ENCODE measurements around the gene BCL6B.
A peak's percentile ranks its signal among the peaks of the same experiment; 100 is the strongest.

BCL6B gene

DNA sequence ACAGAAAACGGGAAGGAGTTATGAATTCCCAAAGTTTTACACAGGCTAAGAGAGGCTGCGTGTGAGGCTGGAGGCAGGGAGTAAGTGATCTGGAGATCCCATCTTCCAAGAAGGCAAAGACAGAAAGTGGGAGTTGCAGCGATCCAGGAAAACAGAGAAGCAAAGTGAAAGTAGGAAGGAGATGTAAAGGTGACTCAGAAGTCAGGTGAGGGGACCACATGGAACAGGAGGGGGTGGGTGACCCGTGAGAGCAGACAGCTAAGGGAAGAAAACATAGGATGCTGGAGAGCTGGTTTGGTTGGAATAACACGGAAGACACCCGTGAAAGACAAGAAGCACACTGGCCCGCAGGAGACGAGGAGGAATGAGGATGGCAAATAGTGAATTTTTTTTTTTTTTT lies 25.7 kb upstream of the BCL6B start:
- H3K4me3 ChIP-seq (ENCODE audit: low read length): no peak overlapping the region

GRCh38 chr17:6998855-6999508 lies 23.9 kb upstream of the BCL6B start:
- no peak overlapping the region for H3K4me3 ChIP-seq (ENCODE audit: low read length)
- H3K4me1 ChIP-seq (ENCODE audit: control insufficient read depth, insufficient read depth, low read length): peaks cover 3% of the 10 kb centered on the region
- no peak overlapping the region for H3K9ac ChIP-seq (ENCODE audit: low read length)
- H3K27me3 ChIP-seq (ENCODE audit: control insufficient read depth, insufficient read depth, low read length): no peaks in the 10 kb centered on the region
- H3K27ac ChIP-seq (ENCODE audit: low read depth, low read length): no peak overlapping the region
- H3K36me3 ChIP-seq (ENCODE audit: control insufficient read depth, insufficient read depth, low read length): peaks cover 22% of the 10 kb centered on the region

More for the DNA sequence above, 25.7 kb upstream of the BCL6B start:
- H3K27ac ChIP-seq (ENCODE audit: low read depth, low read length): no peak overlapping the region
- no peaks in the 10 kb centered on the region for H3K27me3 ChIP-seq (ENCODE audit: control insufficient read depth, insufficient read depth, low read length)
- H3K9ac ChIP-seq (ENCODE audit: low read length): no peak overlapping the region
- peaks cover 21% of the 10 kb centered on the region for H3K36me3 ChIP-seq (ENCODE audit: control insufficient read depth, insufficient read depth, low read length)
- H3K4me1 ChIP-seq (ENCODE audit: control insufficient read depth, insufficient read depth, low read length): peaks cover 3% of the 10 kb centered on the region

- peaks cover 22% of the 10 kb centered on the region for H3K36me3 ChIP-seq (ENCODE audit: control insufficient read depth, insufficient read depth, low read length)
- H3K27ac ChIP-seq (ENCODE audit: low read depth, low read length): no peak overlapping the region
- no peaks in the 10 kb centered on the region for H3K4me1 ChIP-seq (ENCODE audit: control insufficient read depth, insufficient read depth, low read length)
- no peak overlapping the region for H3K9ac ChIP-seq (ENCODE audit: low read length)
- H3K4me3 ChIP-seq (ENCODE audit: low read length): no peak overlapping the region
- no peaks in the 10 kb centered on the region for H3K27me3 ChIP-seq (ENCODE audit: control insufficient read depth, insufficient read depth, low read length)
Observed at GRCh38 chr17:7001318-7001961, 21.4 kb upstream of the BCL6B start.

- H3K4me1 ChIP-seq (ENCODE audit: control insufficient read depth, insufficient read depth, low read length): no peaks in the 10 kb centered on the region
- no peak overlapping the region for H3K4me3 ChIP-seq (ENCODE audit: low read length)
- no peaks in the 10 kb centered on the region for H3K27me3 ChIP-seq (ENCODE audit: control insufficient read depth, insufficient read depth, low read length)
- H3K36me3 ChIP-seq (ENCODE audit: control insufficient read depth, insufficient read depth, low read length): peaks cover 22% of the 10 kb centered on the region
- H3K9ac ChIP-seq (ENCODE audit: low read length): no peak overlapping the region
- no peak overlapping the region for H3K27ac ChIP-seq (ENCODE audit: low read depth, low read length)
Observed at GRCh38 chr17:7002288-7003047, 20.4 kb upstream of the BCL6B start.

- peaks cover 20% of the 10 kb centered on the region for H3K36me3 ChIP-seq (ENCODE audit: control insufficient read depth, insufficient read depth, low read length)
- H3K27me3 ChIP-seq (ENCODE audit: control insufficient read depth, insufficient read depth, low read length): no peaks in the 10 kb centered on the region
- no peak overlapping the region for H3K27ac ChIP-seq (ENCODE audit: low read depth, low read length)
- no peak overlapping the region for H3K9ac ChIP-seq (ENCODE audit: low read length)
- no peaks in the 10 kb centered on the region for H3K4me1 ChIP-seq (ENCODE audit: control insufficient read depth, insufficient read depth, low read length)
- no peak overlapping the region for H3K4me3 ChIP-seq (ENCODE audit: low read length)
Observed at GRCh38 chr17:7003745-7004144, 19.1 kb upstream of the BCL6B start.

- Histone ChIP-seq H3K36me3 (ENCODE audit: control insufficient read depth, insufficient read depth, low read length) (peaks cover 19% of the 10 kb centered on the region), H3K9ac (ENCODE audit: low read length) (no peak overlapping the region), H3K27ac (ENCODE audit: low read depth, low read length) (no peak overlapping the region), H3K4me1 (ENCODE audit: control insufficient read depth, insufficient read depth, low read length) (no peaks in the 10 kb centered on the region), H3K27me3 (ENCODE audit: control insufficient read depth, insufficient read depth, low read length) (no peaks in the 10 kb centered on the region), H3K4me3 (ENCODE audit: low read length) (no peak overlapping the region)
Observed at GRCh38 chr17:7004398-7005253, 18.2 kb upstream of the BCL6B start.

GRCh38 chr17:7005716-7006115 lies 17.1 kb upstream of the BCL6B start:
- H3K4me1 ChIP-seq (ENCODE audit: control insufficient read depth, insufficient read depth, low read length): peaks cover 2% of the 10 kb centered on the region
- H3K27ac ChIP-seq (ENCODE audit: low read depth, low read length): no peak overlapping the region
- H3K4me3 ChIP-seq (ENCODE audit: low read length): no peak overlapping the region
- H3K9ac ChIP-seq (ENCODE audit: low read length): no peak overlapping the region
- H3K36me3 ChIP-seq (ENCODE audit: control insufficient read depth, insufficient read depth, low read length): peaks cover 13% of the 10 kb centered on the region
- H3K27me3 ChIP-seq (ENCODE audit: control insufficient read depth, insufficient read depth, low read length): no peaks in the 10 kb centered on the region

DNA sequence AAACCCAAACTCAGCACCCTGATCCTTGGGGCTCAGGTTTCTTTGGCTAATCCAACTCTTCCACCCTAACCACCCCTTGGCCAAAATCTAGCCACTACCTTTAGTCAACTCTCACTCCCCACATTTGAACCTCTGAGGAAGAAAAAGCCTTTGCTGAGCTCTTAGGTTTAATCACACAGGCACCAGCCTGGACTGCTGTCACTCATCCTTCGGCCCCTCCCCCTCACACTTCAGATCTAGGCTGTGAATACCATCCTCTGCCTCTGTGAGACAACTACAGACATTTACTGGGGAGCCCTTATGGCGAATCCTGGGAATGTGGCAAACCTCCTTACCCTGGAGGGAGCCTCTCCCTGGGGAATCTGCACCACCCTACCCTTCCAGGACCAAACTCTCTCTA lies 15.7 kb upstream of the BCL6B start:
- peaks cover 12% of the 10 kb centered on the region for H3K4me1 ChIP-seq (ENCODE audit: control insufficient read depth, insufficient read depth, low read length)
- H3K27me3 ChIP-seq (ENCODE audit: control insufficient read depth, insufficient read depth, low read length): no peaks in the 10 kb centered on the region
- no peak overlapping the region for H3K4me3 ChIP-seq (ENCODE audit: low read length)
- no peak overlapping the region for H3K27ac ChIP-seq (ENCODE audit: low read depth, low read length)
- H3K36me3 ChIP-seq (ENCODE audit: control insufficient read depth, insufficient read depth, low read length): peaks cover 4% of the 10 kb centered on the region
- H3K9ac ChIP-seq (ENCODE audit: low read length): no peak overlapping the region

DNA sequence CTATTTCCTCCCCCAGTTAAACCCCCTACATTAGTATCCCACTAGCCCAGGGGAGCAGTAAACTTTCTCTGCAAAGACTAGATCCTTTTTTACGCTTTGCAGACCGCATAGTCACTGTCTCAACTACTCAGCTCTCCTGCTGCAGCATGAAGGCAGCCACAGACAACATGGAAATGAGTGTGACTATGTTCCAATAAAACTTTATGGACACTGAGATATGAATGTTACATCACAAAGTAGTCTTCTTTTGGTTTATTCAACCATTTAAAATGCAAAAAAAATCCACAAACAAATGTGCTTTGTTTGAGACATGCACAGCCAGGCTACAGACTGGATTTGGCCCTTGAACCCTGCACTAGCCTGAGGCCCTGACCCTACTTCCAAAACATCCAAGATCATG lies 12.3 kb upstream of the BCL6B start:
- no peak overlapping the region for H3K9ac ChIP-seq (ENCODE audit: low read length)
- H3K4me3 ChIP-seq (ENCODE audit: low read length): peak overlapping the region; percentile 2

DNA sequence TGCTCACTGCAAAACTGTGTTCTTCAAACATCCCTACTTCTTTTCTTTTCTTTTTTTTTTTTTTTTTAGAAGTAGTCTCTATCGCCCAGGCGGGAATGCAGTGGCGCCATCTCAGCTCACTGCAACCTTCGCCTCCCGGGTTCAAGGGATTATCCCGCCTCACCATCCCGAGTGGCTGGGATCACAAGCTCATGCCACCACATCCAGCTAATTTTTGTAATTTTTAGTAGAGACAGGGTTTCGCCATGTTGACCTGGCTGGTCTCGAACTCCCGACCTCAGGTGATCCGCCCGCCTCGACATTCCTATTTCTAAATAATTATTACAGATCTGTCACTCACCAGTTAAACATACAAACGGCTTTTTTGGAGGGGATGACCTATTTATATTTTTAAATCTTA lies 11.4 kb upstream of the BCL6B start:
- Histone ChIP-seq H3K4me1 (ENCODE audit: control insufficient read depth, insufficient read depth, low read length) (peaks cover 27% of the 10 kb centered on the region), H3K36me3 (ENCODE audit: control insufficient read depth, insufficient read depth, low read length) (peaks cover 3% of the 10 kb centered on the region), H3K4me3 (ENCODE audit: low read length) (peak overlapping the region; percentile 86), H3K27ac (ENCODE audit: low read depth, low read length) (no peak overlapping the region), H3K27me3 (ENCODE audit: control insufficient read depth, insufficient read depth, low read length) (no peaks in the 10 kb centered on the region), H3K9ac (ENCODE audit: low read length) (no peak overlapping the region)

More for the DNA sequence above, 12.3 kb upstream of the BCL6B start:
- Histone ChIP-seq H3K36me3 (ENCODE audit: control insufficient read depth, insufficient read depth, low read length) (peaks cover 3% of the 10 kb centered on the region), H3K4me1 (ENCODE audit: control insufficient read depth, insufficient read depth, low read length) (peaks cover 25% of the 10 kb centered on the region), H3K27ac (ENCODE audit: low read depth, low read length) (no peak overlapping the region), H3K27me3 (ENCODE audit: control insufficient read depth, insufficient read depth, low read length) (no peaks in the 10 kb centered on the region)

DNA sequence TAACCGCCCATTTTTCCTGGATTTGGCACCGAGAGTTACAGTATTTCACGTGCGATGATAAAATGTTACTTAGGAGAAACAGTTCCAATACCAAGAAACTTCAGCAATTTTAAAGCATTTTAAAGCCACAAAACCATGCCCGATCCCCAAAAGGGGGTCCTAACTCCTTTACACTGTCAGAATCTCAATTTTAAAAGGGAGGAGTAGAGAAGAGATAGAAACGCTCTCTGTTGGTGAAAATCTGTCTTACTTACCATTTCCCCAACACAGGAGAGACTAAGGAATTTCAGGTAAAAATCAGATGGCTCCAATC lies 11.0 kb upstream of the BCL6B start:
- Histone ChIP-seq H3K4me1 (ENCODE audit: control insufficient read depth, insufficient read depth, low read length) (peaks cover 27% of the 10 kb centered on the region), H3K27me3 (ENCODE audit: control insufficient read depth, insufficient read depth, low read length) (no peaks in the 10 kb centered on the region)

More for the DNA sequence above, 11.0 kb upstream of the BCL6B start:
- H3K36me3 ChIP-seq (ENCODE audit: control insufficient read depth, insufficient read depth, low read length): peaks cover 5% of the 10 kb centered on the region
- peak overlapping the region; percentile 96 for H3K27ac ChIP-seq (ENCODE audit: low read depth, low read length)
- H3K4me3 ChIP-seq (ENCODE audit: low read length): peak overlapping the region; percentile 86
- H3K9ac ChIP-seq (ENCODE audit: low read length): peak overlapping the region; percentile 57
